Tibial nerve (tissue), 4 donors: ENCODE measurements around the gene IL1RAP.

Experiments used
- EP300 ChIP-seq, 2 donors: sonication (generic); formaldehyde crosslinking; IDR thresholded peaks; one replicate each; pipeline ENCODE4 v1.6.1; 2017; ENCODE audit warnings: antibody characterized with exemption in 2 of 2, mild to moderate bottlenecking in 1 of 2
- POLR2A ChIP-seq, 2 donors: fragments of 450-650 bp; IDR thresholded peaks; one replicate each; pipeline ENCODE4 v1.6.1; 2017; ENCODE audit warnings: antibody characterized with exemption in 2 of 2, mild to moderate bottlenecking in 2 of 2, moderate library complexity in 2 of 2
- TF ChIP-seq, protein P1 (sequence below), 5 experiments: fragments of 200-600 bp in 3 of 5; fragments of 450-650 bp in 2 of 5; sonication (generic) in 3 of 5; IDR thresholded peaks; one replicate each; pipeline ENCODE4 v1.5.1; 2016 to 2019; ENCODE audit warnings: antibody characterized with exemption in 5 of 5, mild to moderate bottlenecking in 3 of 5, moderate library complexity in 2 of 5

DNA sequence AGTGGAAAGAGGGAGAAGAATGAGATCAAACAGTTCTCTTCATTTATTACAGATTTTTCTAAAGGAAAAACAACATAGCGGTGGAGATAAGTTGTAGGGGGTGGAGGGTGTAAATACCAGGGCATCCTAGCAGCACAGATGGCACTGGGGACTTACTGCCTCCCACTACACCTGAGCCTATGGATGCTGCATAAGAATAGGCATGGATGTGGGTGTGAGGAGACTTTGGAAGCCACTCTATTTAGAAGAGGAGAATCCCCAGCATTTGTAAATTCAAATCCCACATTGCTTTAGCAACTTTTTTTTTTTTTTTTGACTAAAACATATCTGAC lies 27.4 kb upstream of the IL1RAP start:
- TF ChIP-seq, protein P1, sequence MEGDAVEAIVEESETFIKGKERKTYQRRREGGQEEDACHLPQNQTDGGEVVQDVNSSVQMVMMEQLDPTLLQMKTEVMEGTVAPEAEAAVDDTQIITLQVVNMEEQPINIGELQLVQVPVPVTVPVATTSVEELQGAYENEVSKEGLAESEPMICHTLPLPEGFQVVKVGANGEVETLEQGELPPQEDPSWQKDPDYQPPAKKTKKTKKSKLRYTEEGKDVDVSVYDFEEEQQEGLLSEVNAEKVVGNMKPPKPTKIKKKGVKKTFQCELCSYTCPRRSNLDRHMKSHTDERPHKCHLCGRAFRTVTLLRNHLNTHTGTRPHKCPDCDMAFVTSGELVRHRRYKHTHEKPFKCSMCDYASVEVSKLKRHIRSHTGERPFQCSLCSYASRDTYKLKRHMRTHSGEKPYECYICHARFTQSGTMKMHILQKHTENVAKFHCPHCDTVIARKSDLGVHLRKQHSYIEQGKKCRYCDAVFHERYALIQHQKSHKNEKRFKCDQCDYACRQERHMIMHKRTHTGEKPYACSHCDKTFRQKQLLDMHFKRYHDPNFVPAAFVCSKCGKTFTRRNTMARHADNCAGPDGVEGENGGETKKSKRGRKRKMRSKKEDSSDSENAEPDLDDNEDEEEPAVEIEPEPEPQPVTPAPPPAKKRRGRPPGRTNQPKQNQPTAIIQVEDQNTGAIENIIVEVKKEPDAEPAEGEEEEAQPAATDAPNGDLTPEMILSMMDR (IDR thresholded peaks at IDR 0.05), result no peak
- TF ChIP-seq POLR2A (IDR thresholded peaks at IDR 0.05), result no peak
- TF ChIP-seq EP300 (IDR thresholded peaks at IDR 0.05), result no peak
